A172 (cell line): ENCODE data around the gene KIAA0825. TPM values are rescaled to one million over a fixed set of nuclear protein-coding genes. Genes with fewer than 3 reads are reported as not detected.
"Not testable (repeated sequence)": the region's sequence is repeated elsewhere in the genome, so short reads cannot be mapped to it uniquely, and the experiment has no call there.

Experiments used
- DNase-seq: peaks from one replicate; pipeline ENCODE4 v3.0.0-alpha.2; 2015; ENCODE audit warnings: low spot score
- total RNA-seq: library from RNA; depleted of rRNA; stranded (reverse); fragments of >200 nt; shearing (Covaris generic); gene quantifications from 2 replicates; pipeline ENCODE4 v1.2.3, GENCODE V29; 2014

The KIAA0825 gene
- total RNA-seq, 1 experiment from 2014 or later = 2.8 TPM

DNA sequence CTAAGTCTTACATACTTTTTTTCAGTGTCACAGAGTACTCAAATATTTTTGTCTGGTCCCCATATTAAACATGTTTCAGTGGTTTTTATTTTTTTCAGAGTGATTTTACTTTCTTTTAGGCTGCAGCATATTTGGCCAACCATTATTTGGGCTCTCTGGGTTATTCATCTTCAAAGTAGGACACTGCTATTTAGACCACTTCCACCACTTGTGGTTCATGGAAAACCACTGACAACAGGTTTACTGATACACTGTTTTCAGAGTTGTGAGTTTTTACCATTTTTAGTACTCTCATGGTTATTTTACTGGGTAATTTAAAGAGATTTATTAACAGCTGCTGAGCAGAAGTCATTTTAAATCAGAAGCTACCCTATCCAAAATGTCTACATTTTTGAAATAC, 437.6 kb downstream of the KIAA0825 start:
- no peak for DNase-seq

DNA sequence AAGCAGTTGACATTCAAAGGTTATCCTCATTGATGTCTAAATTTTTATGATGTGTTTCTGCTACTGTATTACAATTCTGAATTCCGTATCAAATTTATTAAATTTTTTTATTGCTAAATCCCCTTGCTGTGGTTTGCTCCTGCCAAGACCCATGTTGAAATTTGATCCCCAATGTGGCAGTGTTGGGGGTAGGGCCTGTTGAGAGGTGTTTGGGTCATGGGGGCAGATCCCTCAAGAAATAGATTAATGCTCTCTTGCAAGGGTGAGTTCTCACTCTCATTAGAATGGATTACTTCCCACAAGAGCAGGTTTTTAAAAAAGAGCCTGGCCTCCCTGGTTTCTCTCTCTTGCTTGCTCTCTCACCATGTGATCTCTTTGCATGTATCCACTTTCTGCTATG, 442.5 kb downstream of the KIAA0825 start:
- no peak for DNase-seq

DNA sequence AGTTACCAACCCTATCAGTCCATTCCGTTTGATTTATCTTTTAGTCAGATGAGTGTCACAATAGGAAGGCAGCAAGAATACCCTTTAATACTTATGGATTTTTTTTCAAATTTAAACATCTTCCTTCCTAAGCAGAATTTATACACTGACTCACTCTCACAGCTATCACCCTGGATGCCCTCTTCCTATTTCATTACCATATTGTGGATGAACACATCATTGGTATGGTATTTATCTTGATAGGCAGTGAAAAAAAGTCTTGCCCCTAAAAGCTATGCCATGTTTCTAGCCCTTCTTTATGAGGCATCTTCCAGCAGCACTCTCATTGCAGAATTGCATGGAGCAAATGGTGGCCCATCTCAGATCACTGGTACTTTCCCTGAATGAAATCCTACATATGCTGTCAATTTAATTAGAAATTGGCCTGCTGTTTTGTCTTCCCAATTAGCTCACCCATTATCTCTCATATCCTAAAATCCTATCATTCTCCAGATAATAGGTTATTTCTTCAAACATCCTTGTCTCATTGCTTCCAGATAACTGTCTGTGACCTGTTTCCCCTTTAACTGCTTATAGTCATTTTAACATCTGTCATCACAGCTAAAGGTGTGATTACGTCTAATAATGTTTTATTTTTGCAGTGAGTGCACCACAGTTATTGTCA, 443.5 kb downstream of the KIAA0825 start:
- peak; percentile 81 for DNase-seq

DNA sequence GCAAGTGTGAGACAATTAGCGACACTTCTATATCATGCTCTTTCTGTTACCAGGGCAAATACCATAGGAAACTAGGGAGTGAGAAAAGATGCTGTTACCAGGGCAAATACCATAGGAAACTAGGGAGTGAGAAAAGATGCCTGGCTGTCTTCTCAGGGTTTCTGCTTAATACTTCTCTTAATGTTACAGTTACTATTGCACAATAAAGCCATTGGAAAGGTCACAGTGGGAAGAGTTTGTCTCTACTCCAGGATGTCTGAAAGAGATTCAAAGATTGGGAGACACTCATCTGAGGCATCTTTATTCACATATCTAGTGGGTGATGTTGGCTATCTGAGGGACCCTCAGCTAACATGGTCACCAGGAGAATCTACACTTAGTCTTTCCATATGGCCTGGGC, 445.3 kb downstream of the KIAA0825 start:
- no peak for DNase-seq

DNA sequence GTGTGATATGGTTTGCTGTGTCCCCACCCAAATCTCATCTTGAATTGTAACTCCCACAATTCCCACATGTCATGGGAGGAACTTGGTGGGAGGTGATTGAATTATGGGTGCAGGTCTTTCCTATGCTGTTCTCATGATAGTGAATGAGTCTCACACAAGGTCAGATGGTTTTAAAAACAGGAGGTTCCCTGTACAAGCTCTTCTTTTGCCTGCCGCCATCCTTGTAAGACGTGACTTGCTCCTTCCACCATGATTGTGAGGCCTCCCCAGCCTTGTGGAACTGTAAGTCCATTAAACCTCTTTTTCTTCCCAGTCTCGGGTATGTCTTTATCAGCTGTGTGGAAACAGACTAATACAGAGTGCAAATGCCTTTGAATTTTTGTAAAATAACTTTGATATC, 447.3 kb downstream of the KIAA0825 start:
- not testable (repeated sequence) for DNase-seq

DNA sequence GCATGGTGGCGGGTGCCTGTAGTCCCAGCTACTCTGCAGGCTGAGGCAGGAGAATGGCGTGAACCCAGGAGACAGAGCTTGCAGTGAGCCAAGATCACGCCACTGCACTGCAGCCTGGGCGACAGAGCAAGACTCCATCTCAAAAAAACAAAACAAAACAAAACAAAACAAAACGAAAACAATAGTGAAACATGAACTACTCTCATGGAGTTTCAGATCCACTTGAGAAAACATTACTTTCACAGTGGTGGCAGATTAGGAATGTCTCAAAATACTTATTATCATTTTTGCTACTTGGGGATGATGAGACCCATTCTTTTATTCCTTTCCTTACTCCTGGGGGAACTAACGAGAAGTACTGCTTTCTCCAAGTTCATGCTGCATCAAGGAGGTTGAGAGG, 448.2 kb downstream of the KIAA0825 start:
- DNase-seq = not testable (repeated sequence)

DNA sequence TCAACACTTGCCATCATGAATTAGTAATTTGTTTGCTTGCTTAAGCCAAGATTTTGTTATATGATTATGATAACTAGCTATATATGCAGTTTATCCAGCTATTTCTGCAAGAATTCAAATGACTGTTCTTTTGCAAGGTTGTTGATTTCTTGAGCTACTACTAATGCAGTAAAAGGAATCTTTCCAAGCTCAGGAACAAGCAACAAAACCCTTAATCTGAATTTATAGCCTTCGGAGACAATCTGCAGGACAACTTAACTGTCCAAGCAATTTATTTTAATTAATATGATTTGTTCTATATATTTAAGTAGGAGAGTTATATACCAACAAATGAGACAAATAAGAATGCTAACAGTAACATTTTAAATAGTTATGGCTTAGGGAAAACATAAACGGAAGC, 450.3 kb downstream of the KIAA0825 start:
- no peak for DNase-seq

DNA sequence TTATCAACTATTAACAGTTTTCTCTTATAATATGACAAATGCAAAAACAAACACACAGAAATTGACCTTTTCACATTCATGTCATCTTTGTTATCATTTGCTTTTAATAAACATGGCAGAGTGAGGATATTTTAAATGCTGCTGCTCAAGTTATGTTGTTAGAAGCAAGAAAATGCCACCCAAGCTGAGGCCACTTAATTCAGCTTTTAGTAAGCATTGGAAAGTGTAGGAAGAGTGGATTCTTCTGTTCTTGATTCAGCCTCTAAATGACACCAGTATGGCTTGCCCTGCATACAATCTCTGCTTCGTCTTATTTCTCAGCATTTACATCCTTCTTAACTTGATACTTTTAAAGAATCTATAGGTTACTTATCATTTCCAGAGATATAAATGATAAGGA, 456.6 kb downstream of the KIAA0825 start:
- DNase-seq = no peak

DNA sequence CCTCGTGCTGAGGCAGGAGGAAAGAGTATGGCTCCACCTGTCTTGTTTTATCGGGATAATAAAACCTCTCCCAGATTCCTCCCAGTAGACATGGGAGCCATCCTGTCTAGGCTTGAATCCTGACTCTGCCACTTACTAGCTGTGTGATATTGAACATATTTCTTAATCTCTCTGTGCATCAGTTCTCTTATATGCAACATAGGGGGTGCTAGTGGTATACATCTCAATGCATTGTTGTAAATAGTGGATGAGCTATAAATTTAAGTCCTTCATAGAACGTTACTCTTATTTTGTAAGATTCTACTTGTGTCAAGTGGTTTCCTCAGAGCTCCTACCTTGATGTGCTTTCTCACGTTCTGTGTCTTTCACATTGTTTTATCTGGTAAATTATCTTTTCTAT, 459.3 kb downstream of the KIAA0825 start:
- no peak for DNase-seq

DNA sequence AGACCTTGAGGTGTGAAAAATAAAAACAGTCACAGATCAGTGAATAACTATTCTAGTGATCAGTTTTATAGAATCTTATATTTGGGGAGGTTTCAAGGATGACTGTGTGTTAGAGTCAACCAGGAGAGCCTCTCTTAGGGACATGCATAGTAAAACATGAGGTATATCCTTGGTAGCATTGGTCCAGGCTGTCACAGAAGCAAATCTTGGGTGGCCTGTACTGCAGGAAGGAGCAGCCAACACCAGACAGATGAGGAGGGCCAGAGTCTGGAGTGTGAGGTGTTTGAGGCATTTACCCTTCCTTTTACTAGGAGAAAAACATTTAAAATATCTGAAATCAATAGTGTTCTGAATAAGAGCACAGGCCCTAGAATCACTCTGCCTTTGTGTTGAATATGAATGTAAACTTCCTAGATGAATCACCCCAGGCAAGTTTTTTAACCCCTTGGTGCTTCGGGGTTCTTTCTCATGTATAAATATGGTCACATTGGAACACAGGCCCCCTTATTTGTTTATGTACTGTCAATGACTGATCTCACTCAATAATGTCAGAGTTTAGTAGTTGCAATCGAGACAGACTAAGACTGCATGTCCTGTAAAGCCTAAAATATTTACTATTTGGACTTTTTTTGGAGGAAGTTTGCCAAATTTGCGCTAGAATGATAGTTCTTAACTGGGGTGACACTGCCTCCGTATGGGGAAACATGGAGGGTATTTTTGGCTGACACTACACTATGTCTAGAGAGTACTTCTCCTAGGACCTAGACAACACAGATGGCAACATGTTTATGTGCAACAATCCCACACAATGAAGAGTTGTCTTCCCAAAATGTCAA, 460.5 kb downstream of the KIAA0825 start:
- no peak for DNase-seq

DNA sequence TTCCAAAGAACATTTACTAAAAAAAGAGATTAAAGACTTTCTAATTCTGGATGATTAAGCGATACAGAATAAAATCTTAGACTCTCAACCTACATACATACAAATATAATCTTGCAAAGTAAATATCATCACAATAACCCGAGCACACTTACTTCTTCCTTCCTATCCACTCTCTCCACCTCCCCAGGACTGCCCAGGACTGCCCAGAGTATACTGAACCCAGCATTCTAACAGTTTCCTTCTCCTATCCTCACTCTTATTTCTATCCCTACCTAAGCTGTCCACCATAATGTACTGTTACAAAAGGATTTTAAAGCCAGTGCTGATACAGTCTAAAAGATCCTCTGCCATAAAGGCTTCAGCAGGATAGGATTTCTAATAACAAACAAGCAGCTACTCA, 463.7 kb downstream of the KIAA0825 start:
- DNase-seq = no peak

DNA sequence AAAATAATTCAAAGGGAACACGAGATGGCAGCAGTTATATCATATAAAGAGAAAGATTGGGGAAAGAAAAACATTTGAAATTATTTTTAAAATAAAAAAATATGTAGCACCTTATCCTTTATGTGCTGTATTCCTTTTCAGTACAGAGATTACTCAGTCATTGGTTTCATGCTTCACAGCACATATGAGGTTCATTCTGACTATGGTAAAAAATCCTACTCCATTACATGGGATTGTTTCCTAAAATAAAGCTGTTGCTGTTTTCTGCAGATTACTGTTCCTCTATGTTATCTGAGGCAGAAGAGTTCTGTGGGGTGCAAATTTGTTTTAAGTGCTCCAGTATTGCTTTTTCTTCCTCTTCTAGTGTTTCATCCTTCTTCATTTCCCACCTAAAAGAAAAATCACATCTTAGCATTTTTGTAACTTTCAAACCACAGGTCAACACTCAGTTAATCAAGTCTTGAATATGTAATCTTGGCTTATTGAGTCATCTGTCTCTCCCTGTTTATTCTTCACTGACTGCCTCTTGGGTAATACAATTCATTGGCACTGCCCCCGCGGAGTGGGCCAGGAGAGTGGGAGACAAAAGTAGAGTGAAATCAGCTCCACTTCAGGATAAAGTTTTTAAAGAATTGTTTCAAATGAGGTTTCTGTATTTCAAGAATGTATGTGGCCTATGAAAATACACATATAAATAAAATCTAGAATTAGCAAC, 464.5 kb downstream of the KIAA0825 start:
- DNase-seq = no peak

DNA sequence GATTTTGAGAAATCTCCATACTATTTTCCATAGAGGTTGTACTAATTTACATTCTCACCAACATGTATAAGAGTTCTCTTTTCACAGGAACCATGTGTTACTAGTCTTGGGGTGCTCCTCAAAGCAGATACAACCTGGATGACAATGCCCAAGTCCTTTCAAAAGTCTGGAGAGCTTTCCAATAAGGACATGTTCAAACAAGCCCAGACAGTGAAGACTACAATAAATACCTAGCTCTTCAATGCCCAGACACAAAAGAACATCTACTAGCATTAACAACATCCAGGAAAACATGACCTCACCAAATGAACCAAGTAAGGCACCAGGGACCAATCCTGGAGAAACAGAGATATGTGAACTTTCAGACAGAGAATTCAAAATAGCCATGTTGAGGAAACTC, 474.8 kb downstream of the KIAA0825 start:
- DNase-seq = not testable (repeated sequence)

DNA sequence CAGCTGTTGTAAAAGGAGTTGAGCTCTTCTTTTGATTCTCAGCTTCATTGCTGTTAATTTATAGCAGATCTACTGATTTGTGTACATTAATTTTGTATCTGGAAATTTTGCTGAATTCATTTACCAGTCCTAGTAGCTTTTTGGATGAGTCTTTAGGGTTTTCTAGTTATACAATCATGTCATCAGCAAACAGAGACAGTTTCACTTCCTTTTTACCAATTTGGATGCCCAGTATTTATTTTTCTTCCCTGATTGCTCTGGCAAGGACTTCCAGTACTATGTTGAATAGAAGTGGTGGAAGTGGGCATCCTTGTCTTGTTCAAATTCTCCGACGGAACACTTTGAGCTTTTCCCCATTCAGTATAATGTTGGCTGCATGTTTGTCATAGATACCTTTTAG, 478.1 kb downstream of the KIAA0825 start:
- DNase-seq = no peak

DNA sequence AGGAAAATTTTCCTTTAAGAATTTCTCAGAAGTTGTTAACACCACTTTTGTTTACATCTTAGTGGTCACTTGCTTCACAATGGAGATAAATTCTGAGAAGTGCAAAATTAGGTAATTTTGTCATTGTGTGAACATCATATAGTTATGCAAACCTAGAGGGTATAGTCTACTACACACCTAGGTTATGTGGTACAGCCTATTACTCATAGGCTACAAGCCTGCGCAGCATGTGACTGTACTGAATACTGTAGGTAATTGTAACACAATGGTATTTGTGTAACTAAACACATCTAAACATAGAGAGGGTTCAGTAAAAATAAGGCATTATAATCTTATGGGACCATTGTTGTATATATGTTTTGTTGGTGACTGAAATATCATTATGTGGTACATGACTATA, 488.3 kb downstream of the KIAA0825 start:
- DNase-seq = no peak

DNA sequence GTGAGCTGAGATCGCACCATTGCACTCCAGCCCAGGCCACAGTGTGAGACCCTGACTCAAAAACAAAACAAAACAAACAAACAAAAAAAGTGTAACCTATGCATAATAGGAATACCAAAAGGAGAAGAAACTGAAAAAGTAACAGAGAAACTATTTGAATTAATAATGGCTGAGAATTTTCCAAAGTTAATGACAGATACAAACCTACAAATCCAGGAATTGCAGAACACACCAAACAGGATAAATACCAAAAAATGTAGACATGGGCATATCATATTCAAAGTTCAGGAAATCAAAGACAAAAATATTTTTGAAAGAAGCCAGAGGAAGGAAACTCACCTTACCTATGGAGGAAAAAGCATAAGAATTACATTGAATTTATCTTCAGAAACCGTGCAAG, 493.3 kb downstream of the KIAA0825 start:
- no peak for DNase-seq

DNA sequence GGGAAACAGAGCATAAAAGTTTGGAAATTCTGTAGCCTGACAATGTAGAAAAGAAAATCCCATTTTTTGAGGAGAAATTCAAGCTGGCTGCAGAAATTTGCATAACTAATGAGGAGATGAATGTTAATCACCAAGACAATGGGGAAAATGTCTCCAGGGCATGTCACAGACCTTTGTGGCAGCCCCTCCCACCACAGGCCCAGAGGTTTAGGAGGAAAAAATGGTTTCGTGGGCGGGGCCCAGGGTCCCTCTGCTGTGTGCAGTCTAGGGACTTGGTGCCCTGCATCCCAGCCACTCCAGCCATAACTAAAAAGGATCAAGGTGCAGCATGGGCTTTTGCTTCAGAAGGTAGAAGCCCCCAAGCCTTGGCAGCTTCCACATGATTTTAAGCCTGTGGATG, 502.1 kb downstream of the KIAA0825 start:
- DNase-seq = not testable (repeated sequence)

DNA sequence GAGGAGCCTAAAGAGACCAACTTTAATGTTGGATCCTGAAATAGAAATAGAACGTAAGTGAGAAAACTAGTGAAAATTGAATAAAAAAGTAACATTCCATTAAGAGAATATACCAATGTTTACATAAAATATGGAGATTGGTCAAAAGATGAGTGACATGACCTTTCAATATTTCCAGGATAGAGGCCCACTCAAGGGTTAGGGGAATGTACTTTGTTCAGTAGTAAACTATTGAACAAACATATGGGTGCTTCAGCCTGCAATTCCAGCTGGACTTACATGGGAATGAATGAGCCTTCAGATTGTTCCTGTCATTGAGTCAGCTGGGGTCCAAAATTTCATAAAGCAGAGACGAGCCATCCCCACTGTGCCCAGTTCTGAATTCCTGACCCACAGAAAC, 505.3 kb downstream of the KIAA0825 start:
- no peak for DNase-seq

DNA sequence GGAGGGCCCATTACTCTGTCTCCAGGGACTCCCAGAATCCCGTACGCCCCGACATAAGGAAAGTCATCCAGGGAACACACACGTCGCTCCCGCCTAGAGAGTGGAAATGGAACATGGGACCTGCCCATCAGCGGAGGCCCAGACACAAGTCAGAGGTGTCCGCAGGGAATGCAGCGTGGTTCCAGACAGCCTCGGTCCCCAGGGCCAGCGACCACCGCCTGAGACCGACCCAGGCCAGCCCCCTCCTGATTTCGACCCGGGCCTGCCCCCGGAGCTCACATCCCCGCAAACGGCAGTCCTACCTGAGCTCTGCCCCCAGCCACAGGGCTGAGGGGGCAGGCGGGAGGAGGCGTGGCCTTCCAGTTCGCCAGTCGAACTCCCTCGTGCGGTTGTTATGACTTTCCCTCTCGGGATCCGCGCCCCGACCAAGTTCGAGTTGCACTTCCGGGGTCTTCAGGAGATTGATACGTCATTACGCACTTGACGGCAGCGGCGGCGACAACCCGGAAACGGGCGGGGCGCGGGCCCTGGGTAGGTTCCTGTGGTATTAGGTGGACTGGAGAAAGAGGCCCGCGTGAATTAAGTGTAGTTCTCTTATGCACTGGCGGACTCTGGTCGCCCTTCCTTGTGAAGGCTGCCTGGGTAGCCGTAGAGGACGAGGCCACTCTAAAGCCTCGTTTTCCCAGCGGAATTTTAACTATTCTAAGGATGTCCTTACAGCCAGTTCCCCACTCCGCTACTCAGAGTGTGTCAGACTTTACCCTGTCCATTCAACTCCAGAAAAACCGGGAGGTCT, 507.0 kb downstream of the KIAA0825 start:
- peak; percentile 95 for DNase-seq

DNA sequence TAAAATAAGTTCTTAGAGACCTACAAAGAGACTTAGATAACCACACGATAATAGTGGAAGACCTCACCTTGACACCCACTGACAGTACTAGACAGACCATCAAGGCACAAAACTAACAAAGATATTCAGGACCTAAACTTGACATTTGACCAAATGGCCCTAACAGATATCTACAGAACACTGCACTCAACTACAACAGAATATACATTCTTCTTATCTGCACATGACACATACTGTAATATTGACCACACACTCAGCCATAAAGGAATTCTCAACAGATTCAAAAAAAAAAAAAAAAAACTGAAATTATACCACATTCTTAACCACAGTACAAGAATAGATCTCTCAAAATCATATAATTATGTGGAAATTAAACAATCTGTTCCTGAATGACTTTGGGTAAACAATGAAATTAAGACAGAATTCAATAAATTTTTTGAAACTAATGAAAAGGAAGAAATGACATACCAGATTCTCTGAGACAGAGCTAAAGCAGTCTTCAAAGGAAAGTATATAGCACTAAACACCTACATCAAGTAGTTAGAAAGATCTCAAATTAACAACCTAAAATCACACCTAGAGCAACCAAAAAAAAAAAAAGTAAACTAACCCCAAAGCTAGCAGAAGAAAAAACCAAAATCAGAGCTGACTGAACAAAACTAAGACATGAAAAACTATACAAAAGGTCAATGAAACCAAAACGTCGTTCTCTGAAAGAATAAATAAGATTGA, 514.7 kb downstream of the KIAA0825 start:
- DNase-seq = no peak
